AG04449 (cell line): ENCODE data around the gene FHOD3.
"Not testable (repeated sequence)": the region's sequence is repeated elsewhere in the genome, so short reads cannot be mapped to it uniquely, and the experiment has no call there.

Experiments used
- CTCF ChIA-PET: fragments of 350-600 bp; formaldehyde crosslinking; extraction: SDS; loops from one replicate; lab custom pipeline; 2021; ENCODE audit warnings: antibody characterized with exemption; lab: Yijun Ruan, JAX
- POLR2A ChIA-PET: fragments of 400-600, 350-600 bp; formaldehyde crosslinking; extraction: SDS; loops from one replicate; lab custom pipeline; 2020; ENCODE audit warnings: antibody characterized with exemption, inconsistent platforms; lab: Yijun Ruan, JAX
- DNase-seq: peaks from one replicate; pipeline ENCODE4 v3.0.0-alpha.2; 2010; ENCODE audit warnings: low read depth, low spot score
- H3K4me3 ChIP-seq: 2 replicates; pipeline ENCODE4 v1.5.1; 2011; ENCODE audit warnings: low read depth, mild to moderate bottlenecking, control low read depth, low read length
- CTCF ChIP-seq: IDR thresholded peaks from one replicate; pipeline ENCODE4 v1.5.1; 2011; ENCODE audit warnings: mild to moderate bottlenecking, moderate library complexity, low read length, control low read depth, inconsistent platforms; ENCODE audit not compliant: insufficient read depth; ENCODE audit errors: missing control alignments

Gene FHOD3

DNA sequence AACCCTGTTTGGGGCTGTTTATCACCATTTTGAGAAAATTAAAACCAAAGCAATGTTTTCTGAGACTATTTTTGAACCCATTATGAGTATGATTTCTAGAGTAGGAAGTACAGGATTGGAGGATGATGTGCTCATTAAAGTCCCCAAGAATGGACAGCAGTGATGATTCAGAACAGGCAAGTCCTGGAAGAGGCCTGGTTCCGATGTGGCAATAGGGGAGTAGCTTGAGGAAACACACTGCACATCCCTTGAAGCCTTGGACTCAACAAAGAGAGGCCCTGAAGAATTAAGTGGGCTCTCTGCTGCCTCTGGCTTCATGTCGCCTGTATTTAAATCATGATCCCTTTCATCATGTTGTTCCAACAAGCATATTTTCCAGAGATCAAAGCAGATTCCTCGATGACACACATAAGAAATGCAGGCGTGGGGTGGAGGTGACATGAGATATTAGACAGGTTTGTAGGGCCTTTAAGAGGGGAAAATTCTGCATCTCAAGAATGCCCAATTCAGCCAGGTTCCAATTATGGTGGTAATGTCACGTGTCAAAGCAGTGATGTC lies 242.2 kb downstream of the FHOD3 start:
- DNase-seq, result no peak
- CTCF ChIA-PET, result no interaction called here
- no peak overlapping the region for H3K4me3 ChIP-seq
- no peak for TF ChIP-seq CTCF
- POLR2A ChIA-PET, result no interaction called here

GRCh38 chr18:36543030-36543429 lies 245.5 kb downstream of the FHOD3 start:
- no peak for DNase-seq
- POLR2A ChIA-PET, result no interaction called here
- CTCF ChIA-PET, result no interaction called here
- no peak for TF ChIP-seq CTCF
- no peak overlapping the region for H3K4me3 ChIP-seq

DNA sequence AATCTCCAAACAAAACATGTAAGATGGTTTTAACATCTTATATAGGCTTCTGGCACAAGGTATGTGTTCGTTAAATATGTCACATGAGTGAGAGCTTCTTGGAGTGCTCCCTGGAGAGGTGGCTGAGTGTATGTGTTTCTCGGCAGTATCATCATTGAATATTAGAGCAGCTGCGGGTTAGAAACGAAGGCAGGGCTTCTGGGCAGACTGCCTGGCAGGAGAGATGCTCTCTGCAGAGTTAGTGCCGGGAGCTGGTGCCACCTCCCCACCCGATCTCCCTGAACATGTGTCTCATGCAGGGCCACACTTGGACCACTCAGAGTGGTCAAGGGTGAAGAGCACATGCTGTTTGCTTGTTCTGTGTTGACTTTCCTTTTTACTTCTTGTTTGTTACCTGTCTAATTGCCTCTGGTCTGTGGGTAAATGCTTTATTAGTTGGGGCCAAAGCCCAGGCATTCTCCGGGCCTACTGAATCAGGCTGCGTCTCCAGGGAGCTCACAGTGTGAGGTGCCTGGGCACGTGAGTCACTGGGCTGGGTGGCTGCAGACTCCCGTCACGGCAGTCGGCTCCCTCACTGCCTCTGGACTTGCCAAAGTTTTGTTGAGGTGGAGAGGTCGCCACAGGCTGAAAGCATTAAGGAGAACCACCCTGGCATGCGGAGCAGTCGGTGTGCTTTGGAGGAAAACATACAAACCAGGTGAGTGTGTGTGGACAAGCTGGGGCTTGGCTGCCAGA lies 246.6 kb downstream of the FHOD3 start:
- H3K4me3 ChIP-seq, result no peak overlapping the region
- no peak for TF ChIP-seq CTCF
- ChIA-PET POLR2A (no interaction called here), CTCF (no interaction called here)
- DNase-seq, result no peak

- no peak for DNase-seq
- H3K4me3 ChIP-seq, result no peak overlapping the region
- ChIA-PET CTCF (no interaction called here), POLR2A (no interaction called here)
- TF ChIP-seq CTCF, result no peak
Observed at GRCh38 chr18:36545821-36546427, 248.4 kb downstream of the FHOD3 start.

- DNase-seq, result no peak
- H3K4me3 ChIP-seq, result no peak overlapping the region
- ChIA-PET POLR2A (no interaction called here), CTCF (no interaction called here)
- TF ChIP-seq CTCF, result no peak
Observed at GRCh38 chr18:36546876-36547275, 249.4 kb downstream of the FHOD3 start.

DNA sequence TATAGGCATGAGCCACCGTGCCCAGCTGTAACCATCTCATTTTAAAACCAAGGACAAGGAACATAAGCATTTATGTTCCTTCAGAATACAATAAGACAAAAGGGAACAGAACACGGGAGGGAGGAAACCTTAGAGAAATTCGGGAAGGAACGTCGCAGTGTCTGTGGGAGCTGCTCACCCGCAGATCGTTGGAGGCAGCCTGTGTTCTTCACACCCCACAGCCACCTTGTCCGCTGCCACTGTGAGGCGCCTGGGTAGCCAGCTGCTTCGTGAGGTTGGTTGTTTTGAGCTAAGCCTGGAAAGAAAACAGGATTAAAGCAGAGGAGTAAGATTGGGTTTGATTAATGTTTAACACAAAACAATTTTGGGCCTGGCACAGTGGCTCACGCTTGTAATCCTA lies 250.0 kb downstream of the FHOD3 start:
- no peak for DNase-seq
- H3K4me3 ChIP-seq, result no peak overlapping the region
- no peak for TF ChIP-seq CTCF
- POLR2A ChIA-PET, result no interaction called here
- CTCF ChIA-PET, result no interaction called here

- POLR2A ChIA-PET, DNase-seq, CTCF ChIA-PET, H3K4me3 ChIP-seq: not testable (repeated sequence)
Observed at GRCh38 chr18:36551274-36551673, 253.8 kb downstream of the FHOD3 start.
